HEK293T (cell line): ENCODE measurements around the gene MEGF9.

ENCODE experiments used
- CTCF ChIA-PET: fragments of 350-600 bp; formaldehyde crosslinking; extraction: SDS; loops from one replicate; lab custom pipeline; 2021; ENCODE audit warnings: antibody characterized with exemption, inconsistent platforms; lab: Yijun Ruan, JAX
- POLR2A ChIA-PET: fragments of 350-600 bp; formaldehyde crosslinking; extraction: SDS; loops from one replicate; lab custom pipeline; 2020; ENCODE audit warnings: antibody characterized with exemption, inconsistent platforms; lab: Yijun Ruan, JAX
- DNase-seq: peaks from one replicate; pipeline ENCODE4 v3.0.0; 2012; ENCODE audit warnings: mixed read lengths; ENCODE audit errors: extremely low spot score
- ARNT ChIP-seq: fragments of 450-650 bp; IDR thresholded peaks from 2 replicates; pipeline ENCODE4 v1.6.1; 2017; ENCODE audit warnings: mild to moderate bottlenecking
- BHLHE40 ChIP-seq: fragments of 450-650 bp; IDR thresholded peaks from 2 replicates; pipeline ENCODE4 v1.6.1; 2016; ENCODE audit warnings: mild to moderate bottlenecking, moderate library complexity, borderline replicate concordance
- CTBP1 ChIP-seq: fragments of 450-650 bp; IDR thresholded peaks from 2 replicates; pipeline ENCODE4 v1.6.1; 2016; ENCODE audit warnings: borderline replicate concordance
- ELF4 ChIP-seq: fragments of 450-650 bp; IDR thresholded peaks from 2 replicates; pipeline ENCODE4 v1.6.1; 2017; ENCODE audit warnings: antibody characterized with exemption
- FOXA1 ChIP-seq: fragments of 450-650 bp; IDR thresholded peaks from 2 replicates; pipeline ENCODE4 v1.6.1; 2016; ENCODE audit warnings: mild to moderate bottlenecking
- FOXK2 ChIP-seq: fragments of 450-650 bp; IDR thresholded peaks from 2 replicates; pipeline ENCODE4 v1.6.1; 2016; ENCODE audit warnings: mild to moderate bottlenecking
- FOXM1 ChIP-seq: fragments of 450-650 bp; IDR thresholded peaks from 2 replicates; pipeline ENCODE4 v1.6.1; 2017; ENCODE audit warnings: mild to moderate bottlenecking, borderline replicate concordance
- HDGF ChIP-seq: fragments of 450-650 bp; IDR thresholded peaks from 2 replicates; pipeline ENCODE4 v1.6.1; 2017; ENCODE audit warnings: antibody characterized with exemption, borderline replicate concordance
- L3MBTL2 ChIP-seq: fragments of 450-650 bp; conservative IDR thresholded peaks from 2 replicates; pipeline ENCODE4 v1.6.1; 2016; ENCODE audit warnings: mild to moderate bottlenecking
- LEF1 ChIP-seq: fragments of 450-650 bp; IDR thresholded peaks from 2 replicates; pipeline ENCODE4 v1.6.1; 2017; ENCODE audit warnings: mild to moderate bottlenecking, borderline replicate concordance
- NFRKB ChIP-seq: fragments of 450-650 bp; IDR thresholded peaks from 2 replicates; pipeline ENCODE4 v1.6.1; 2016; ENCODE audit warnings: mild to moderate bottlenecking, moderate library complexity
- SP1 ChIP-seq: fragments of 450-650 bp; IDR thresholded peaks from 2 replicates; pipeline ENCODE4 v1.6.1; 2017
- SUZ12 ChIP-seq: fragments of 450-650 bp; IDR thresholded peaks from 2 replicates; pipeline ENCODE4 v1.6.1; 2016; ENCODE audit warnings: mild to moderate bottlenecking
- TARDBP ChIP-seq: fragments of 450-650 bp; IDR thresholded peaks from 2 replicates; pipeline ENCODE4 v1.6.1; 2016
- ZNF384 ChIP-seq: fragments of 450-650 bp; IDR thresholded peaks from 2 replicates; pipeline ENCODE4 v1.6.1; 2016
- TF ChIP-seq, protein P1 (sequence below): fragments of 450-650 bp; IDR thresholded peaks from 2 replicates; pipeline ENCODE4 v1.6.1; 2016

MEGF9 gene

GRCh38 chr9:120652934-120653333 lies 61.3 kb downstream of the MEGF9 start:
- POLR2A ChIA-PET, result no interaction called here
- no peak for TF ChIP-seq BHLHE40
- no peak for TF ChIP-seq ARNT
- no peak for TF ChIP-seq NFRKB
- TF ChIP-seq SUZ12, result no peak
- TF ChIP-seq TARDBP, result no peak
- no peak for TF ChIP-seq LEF1
- no peak for TF ChIP-seq CTBP1
- no peak for TF ChIP-seq ELF4
- TF ChIP-seq FOXA1, result no peak
- no peak for TF ChIP-seq FOXM1
- no peak for TF ChIP-seq FOXK2
- TF ChIP-seq SP1, result no peak
- TF ChIP-seq L3MBTL2, result no peak
- no peak for TF ChIP-seq ZNF384
- TF ChIP-seq HDGF, result no peak
- TF ChIP-seq, protein P1, sequence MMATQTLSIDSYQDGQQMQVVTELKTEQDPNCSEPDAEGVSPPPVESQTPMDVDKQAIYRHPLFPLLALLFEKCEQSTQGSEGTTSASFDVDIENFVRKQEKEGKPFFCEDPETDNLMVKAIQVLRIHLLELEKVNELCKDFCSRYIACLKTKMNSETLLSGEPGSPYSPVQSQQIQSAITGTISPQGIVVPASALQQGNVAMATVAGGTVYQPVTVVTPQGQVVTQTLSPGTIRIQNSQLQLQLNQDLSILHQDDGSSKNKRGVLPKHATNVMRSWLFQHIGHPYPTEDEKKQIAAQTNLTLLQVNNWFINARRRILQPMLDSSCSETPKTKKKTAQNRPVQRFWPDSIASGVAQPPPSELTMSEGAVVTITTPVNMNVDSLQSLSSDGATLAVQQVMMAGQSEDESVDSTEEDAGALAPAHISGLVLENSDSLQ, result no peak
- DNase-seq, result no peak
- CTCF ChIA-PET, result no interaction called here

GRCh38 chr9:120650352-120650751 lies 63.9 kb downstream of the MEGF9 start:
- ChIA-PET CTCF (no interaction called here), POLR2A (no interaction called here)
- TF ChIP-seq LEF1 (no peak), FOXK2 (no peak), ARNT (no peak), SP1 (no peak), NFRKB (no peak)
- DNase-seq, result no peak

GRCh38 chr9:120648581-120649197 lies 65.6 kb downstream of the MEGF9 start:
- no peak for DNase-seq
- TF ChIP-seq TARDBP (no peak), ARNT (no peak), HDGF (no peak), FOXM1 (no peak), LEF1 (no peak), CTBP1 (no peak), FOXK2 (no peak), NFRKB (no peak), L3MBTL2 (no peak), FOXA1 (no peak), SP1 (no peak), BHLHE40 (no peak)
- TF ChIP-seq, protein P1, result no peak
- POLR2A ChIA-PET, result no interaction called here
- CTCF ChIA-PET, result no interaction called here

DNA sequence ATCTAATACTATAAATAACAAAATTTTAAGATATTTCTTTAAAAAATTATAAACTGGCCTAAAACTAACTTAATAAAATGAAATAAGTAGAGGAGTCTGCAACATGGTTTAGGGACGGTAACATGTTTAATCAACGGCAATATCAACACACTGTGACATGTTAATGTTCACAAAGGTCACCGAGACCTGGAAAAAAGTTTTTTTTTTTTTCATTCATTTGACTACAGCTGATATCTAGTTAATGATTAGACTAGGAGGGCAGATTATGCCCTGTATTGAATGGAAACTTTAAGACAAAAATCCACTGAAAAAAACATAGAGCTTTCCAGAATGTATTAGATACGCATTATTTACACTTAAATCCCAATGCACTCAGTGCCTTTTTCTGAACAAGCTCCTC lies 67.3 kb downstream of the MEGF9 start:
- CTCF ChIA-PET, result no interaction called here
- no peak for DNase-seq

DNA sequence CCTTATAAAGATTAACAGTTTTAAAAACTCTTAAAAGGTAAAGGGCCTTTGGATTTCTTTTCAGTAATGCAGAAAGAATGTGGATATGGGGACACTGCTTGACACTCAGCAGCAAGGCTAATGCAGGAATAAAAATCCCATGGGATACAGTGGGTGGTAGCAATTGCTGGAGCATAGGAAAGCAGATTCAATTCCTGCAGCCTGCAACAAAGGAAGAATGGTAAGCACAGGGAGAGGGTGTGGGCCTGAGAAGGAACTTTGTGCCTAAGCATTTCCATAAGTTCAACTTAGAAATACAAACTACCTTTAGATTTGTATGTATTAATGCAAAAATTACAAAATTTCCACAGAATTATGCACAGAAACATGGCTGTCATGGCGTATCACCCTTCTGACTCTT lies 68.5 kb downstream of the MEGF9 start:
- TF ChIP-seq SUZ12 (no peak), CTBP1 (no peak), FOXK2 (no peak), ELF4 (no peak), NFRKB (no peak), L3MBTL2 (no peak), TARDBP (no peak), ZNF384 (no peak), BHLHE40 (no peak), FOXM1 (no peak), HDGF (no peak), LEF1 (no peak), ARNT (no peak), SP1 (no peak), FOXA1 (no peak)
- TF ChIP-seq, protein P1, result no peak
- CTCF ChIA-PET, result no interaction called here
- POLR2A ChIA-PET, result no interaction called here
- DNase-seq, result no peak

More for the DNA sequence above, 67.3 kb downstream of the MEGF9 start:
- TF ChIP-seq HDGF, result no peak
- no peak for TF ChIP-seq SUZ12
- TF ChIP-seq CTBP1, result no peak
- no peak for TF ChIP-seq LEF1
- TF ChIP-seq FOXK2, result no peak
- no peak for TF ChIP-seq ELF4
- TF ChIP-seq TARDBP, result no peak
- TF ChIP-seq NFRKB, result no peak
- no peak for TF ChIP-seq L3MBTL2
- TF ChIP-seq SP1, result no peak
- no peak for TF ChIP-seq ZNF384
- TF ChIP-seq, protein P1, result no peak
- no peak for TF ChIP-seq FOXM1
- POLR2A ChIA-PET, result no interaction called here

DNA sequence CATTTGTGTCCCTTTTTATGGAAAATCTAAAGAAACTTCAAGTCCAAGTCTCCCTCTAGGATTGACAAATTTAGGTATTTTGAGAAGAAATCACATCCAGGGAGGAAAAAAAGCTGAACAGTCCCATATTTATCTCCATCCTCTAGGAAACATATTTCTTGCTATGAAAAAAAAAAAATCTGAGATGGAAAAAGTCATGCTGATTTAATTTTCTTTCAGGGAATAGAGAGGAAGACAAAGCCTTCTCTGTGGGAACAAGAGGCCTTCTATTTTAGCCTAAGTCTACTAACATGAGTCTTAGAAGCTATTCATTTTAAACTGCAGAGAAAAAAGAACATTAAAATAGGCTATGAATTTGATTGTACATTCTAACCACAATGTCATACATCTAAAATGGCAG lies 71.2 kb downstream of the MEGF9 start:
- TF ChIP-seq HDGF (no peak), FOXM1 (no peak), SUZ12 (no peak), LEF1 (no peak), FOXK2 (no peak), ZNF384 (no peak), CTBP1 (no peak), NFRKB (no peak), L3MBTL2 (no peak), BHLHE40 (no peak), TARDBP (no peak), ELF4 (no peak), FOXA1 (no peak)
- TF ChIP-seq, protein P1, result no peak
- no peak for DNase-seq
- ChIA-PET POLR2A (no interaction called here), CTCF (no interaction called here)
